Karpas-422 (cell line): ENCODE results near the gene PNMA6E. TPM values are rescaled to one million over a fixed set of nuclear protein-coding genes. Genes with fewer than 3 reads are reported as not detected.

Experiments
- DNase-seq: peaks from one replicate; pipeline ENCODE4 v3.0.0-alpha.2; 2015
- H2AFZ ChIP-seq: fragments of 200-600 bp; sonication (generic); 2 replicates; pipeline ENCODE4 v1.6.1; 2014; ENCODE audit warnings: antibody characterized with exemption, low read length, mixed read lengths
- H3K27ac ChIP-seq: fragments of 200-600 bp; sonication (generic); 2 replicates; pipeline ENCODE4 v1.5.1; 2014; ENCODE audit warnings: mild to moderate bottlenecking, low read length, moderate library complexity
- H3K27me3 ChIP-seq: fragments of 200-600 bp; sonication (generic); 2 replicates; pipeline ENCODE4 v1.6.1; 2014; ENCODE audit warnings: low read length, mixed read lengths
- H3K36me3 ChIP-seq: fragments of 200-600 bp; sonication (generic); 2 replicates; pipeline ENCODE4 v1.6.1; 2014; ENCODE audit warnings: low read length, mixed read lengths; ENCODE audit not compliant: insufficient read depth
- H3K4me1 ChIP-seq: fragments of 200-600 bp; sonication (generic); 2 replicates; pipeline ENCODE4 v1.6.1; 2014; ENCODE audit warnings: mild to moderate bottlenecking, low read length, mixed read lengths
- H3K4me2 ChIP-seq: fragments of 200-600 bp; sonication (generic); 2 replicates; pipeline ENCODE4 v1.6.1; 2014; ENCODE audit warnings: low read length, low read depth, mild to moderate bottlenecking; ENCODE audit not compliant: poor library complexity, severe bottlenecking
- H3K4me3 ChIP-seq: fragments of 200-600 bp; sonication (generic); 2 replicates; pipeline ENCODE4 v1.5.1; 2014; ENCODE audit warnings: mild to moderate bottlenecking, antibody characterized with exemption, low read length, mixed read lengths
- H3K79me2 ChIP-seq: fragments of 200-600 bp; sonication (generic); 2 replicates; pipeline ENCODE4 v1.6.1; 2014; ENCODE audit warnings: mild to moderate bottlenecking, low read length, mixed read lengths
- H3K9ac ChIP-seq: fragments of 200-600 bp; sonication (generic); 2 replicates; pipeline ENCODE4 v1.6.0; 2014; ENCODE audit warnings: low read length
- H3K9me2 ChIP-seq: fragments of 200-600 bp; sonication (generic), shearing (Covaris generic); replicated peaks from 2 replicates; pipeline ENCODE4 v1.6.0; 2014; ENCODE audit warnings: mild to moderate bottlenecking, low read length, moderate library complexity; ENCODE audit not compliant: insufficient read depth
- H3K9me3 ChIP-seq: fragments of 300-700, 200-600 bp; sonication (generic); 2 replicates; pipeline ENCODE4 v1.6.1; 2014; ENCODE audit warnings: low read length, mixed read lengths
- H4K20me1 ChIP-seq: fragments of 200-600 bp; sonication (generic); 2 replicates; pipeline ENCODE4 v1.6.1; 2014; ENCODE audit warnings: mild to moderate bottlenecking, antibody characterized with exemption, low read length, low read depth; ENCODE audit not compliant: insufficient read depth
- total RNA-seq: library from RNA; depleted of rRNA; stranded (reverse); fragments of >200 nt; shearing (Covaris generic); gene quantifications from 2 replicates; pipeline ENCODE4 v1.2.3, GENCODE V29; 2014; ENCODE audit warnings: low replicate concordance

Gene PNMA6E
- total RNA-seq, 1 experiment from 2014 or later: not detected

DNA sequence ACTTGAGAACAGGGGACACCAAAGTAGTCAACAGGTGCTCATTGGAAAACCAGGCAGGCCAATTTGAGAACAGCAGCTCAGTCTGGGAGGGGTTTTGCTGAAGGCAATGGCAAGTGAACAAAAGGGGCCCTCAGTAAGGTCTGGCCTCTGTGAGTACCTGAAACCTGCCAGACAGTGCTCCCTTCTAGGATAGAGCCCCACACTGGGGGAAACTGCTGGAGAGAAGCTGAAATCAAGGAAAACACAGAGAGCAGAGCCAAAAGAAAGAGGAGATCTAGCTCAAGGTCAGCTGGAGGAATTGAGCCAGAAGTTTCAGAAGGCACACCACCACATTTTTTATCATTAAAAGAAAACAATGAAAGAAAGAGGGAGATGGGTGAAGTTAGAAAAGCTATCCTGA lies 28.2 kb downstream of the PNMA6E start:
- H3K79me2 ChIP-seq: no peaks in the 10 kb centered on the region
- H3K9ac ChIP-seq: no peak overlapping the region
- H3K4me1 ChIP-seq: no peaks in the 10 kb centered on the region
- no peaks in the 10 kb centered on the region for H3K9me2 ChIP-seq
- H4K20me1 ChIP-seq: no peaks in the 10 kb centered on the region
- no peaks in the 10 kb centered on the region for H3K36me3 ChIP-seq
- no peak overlapping the region for H3K27ac ChIP-seq
- no peaks in the 10 kb centered on the region for H3K9me3 ChIP-seq
- no peak for DNase-seq
- no peak overlapping the region for H3K4me3 ChIP-seq
- no peak overlapping the region for H2AFZ ChIP-seq
- no peaks in the 10 kb centered on the region for H3K27me3 ChIP-seq
- H3K4me2 ChIP-seq: no peak overlapping the region

DNA sequence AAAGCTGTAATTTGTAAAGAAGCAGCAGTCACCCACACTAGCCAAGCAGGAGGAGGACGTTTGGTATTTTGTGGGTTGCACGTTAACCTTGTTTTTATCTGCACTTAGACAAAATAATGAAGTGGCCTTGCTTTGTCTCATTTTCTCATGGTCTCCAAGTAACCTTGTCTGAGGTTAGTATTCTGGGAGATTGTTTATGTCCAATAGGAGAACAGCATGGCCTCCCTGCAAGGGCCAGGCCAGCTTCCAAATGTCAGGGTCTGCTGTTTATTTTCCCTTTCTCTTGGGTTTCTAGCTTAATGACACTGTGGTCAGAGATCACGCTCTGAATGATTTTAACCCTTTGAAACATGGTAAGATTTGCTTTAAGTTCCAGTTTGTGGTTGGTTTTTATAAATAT lies 29.9 kb downstream of the PNMA6E start:
- H3K4me3 ChIP-seq: no peak overlapping the region
- H3K27ac ChIP-seq: no peak overlapping the region
- H3K27me3 ChIP-seq: no peaks in the 10 kb centered on the region

DNA sequence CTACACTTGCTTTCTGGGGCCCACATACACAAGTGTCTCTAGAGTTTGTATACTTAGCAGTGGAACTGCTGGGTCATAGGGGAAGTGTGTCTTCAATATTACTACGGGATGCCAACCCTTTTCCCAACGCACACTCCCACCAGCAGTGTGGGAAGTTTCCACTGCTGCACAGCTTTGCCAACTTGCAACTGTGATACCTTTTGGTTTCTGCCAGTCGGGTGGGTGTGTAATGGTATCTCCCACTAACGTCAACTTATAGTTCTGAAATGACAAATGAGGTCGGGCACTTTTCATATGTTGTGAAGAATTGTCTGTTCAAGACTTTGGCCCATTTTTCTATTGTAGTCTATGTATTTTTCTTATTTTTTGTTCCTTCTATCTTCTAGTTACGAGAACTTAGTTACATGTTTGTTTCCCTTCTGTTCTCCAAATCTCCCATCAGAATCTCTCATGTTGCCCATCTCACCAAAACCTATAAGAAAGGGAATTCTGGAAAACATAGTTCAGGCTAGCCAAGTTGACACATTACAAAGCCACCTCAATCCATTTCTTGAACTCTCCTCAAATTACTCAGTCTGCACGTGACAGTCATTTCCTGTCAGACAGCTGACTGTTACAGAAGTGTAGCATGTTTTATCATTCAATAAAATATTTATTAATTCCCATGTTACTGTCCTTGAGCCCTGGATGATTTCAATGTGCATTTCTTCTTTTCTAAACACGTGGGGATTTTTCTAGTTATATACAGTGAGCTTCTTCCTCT lies 30.7 kb downstream of the PNMA6E start:
- H2AFZ ChIP-seq: no peak overlapping the region
- no peak overlapping the region for H3K27ac ChIP-seq
- no peaks in the 10 kb centered on the region for H4K20me1 ChIP-seq
- no peak overlapping the region for H3K4me2 ChIP-seq
- H3K9me2 ChIP-seq: no peaks in the 10 kb centered on the region
- no peaks in the 10 kb centered on the region for H3K36me3 ChIP-seq
- no peaks in the 10 kb centered on the region for H3K27me3 ChIP-seq
- no peaks in the 10 kb centered on the region for H3K79me2 ChIP-seq
- no peaks in the 10 kb centered on the region for H3K4me1 ChIP-seq
- no peak overlapping the region for H3K4me3 ChIP-seq
- no peaks in the 10 kb centered on the region for H3K9me3 ChIP-seq
- no peak for DNase-seq
- H3K9ac ChIP-seq: no peak overlapping the region

More for the DNA sequence above, 29.9 kb downstream of the PNMA6E start:
- Histone ChIP-seq H3K9me2 (no peaks in the 10 kb centered on the region), H3K9me3 (no peaks in the 10 kb centered on the region), H3K36me3 (no peaks in the 10 kb centered on the region), H3K79me2 (no peaks in the 10 kb centered on the region), H3K4me2 (no peak overlapping the region), H3K4me1 (no peaks in the 10 kb centered on the region), H3K9ac (no peak overlapping the region), H4K20me1 (no peaks in the 10 kb centered on the region), H2AFZ (no peak overlapping the region)
- DNase-seq: no peak

DNA sequence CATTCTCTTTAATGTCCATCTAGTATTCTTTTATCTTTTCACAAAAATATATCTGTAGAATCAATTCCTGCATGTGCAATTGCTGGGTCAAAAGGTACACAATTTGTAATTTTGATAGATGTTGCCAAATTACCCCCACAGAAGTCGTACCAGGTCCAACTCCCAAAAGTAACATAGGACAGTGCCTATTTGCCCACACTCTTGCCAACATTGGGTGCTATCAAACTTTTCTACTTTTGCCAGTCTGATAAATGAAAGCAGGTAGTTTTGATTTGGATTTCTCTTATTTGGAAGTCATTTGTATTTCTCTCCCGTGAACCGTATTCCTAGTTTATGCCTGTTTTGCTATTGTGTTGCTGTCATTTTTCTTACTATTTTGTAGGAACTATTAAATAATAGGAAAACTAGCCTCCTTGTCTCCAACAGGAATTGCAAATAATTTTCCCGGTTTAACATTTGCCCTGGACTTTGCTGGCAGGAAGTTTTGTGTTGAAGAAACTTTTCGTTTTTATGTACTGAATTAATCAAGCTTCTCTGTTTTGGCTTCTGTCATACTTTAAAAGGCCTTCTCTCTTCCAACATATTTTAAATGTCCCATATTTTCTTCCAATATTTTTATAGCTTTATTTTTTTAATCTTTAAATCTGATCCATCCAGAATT lies 34.1 kb downstream of the PNMA6E start:
- Histone ChIP-seq H3K27ac (no peak overlapping the region), H3K36me3 (no peaks in the 10 kb centered on the region), H3K27me3 (no peaks in the 10 kb centered on the region), H3K4me2 (no peak overlapping the region), H4K20me1 (no peaks in the 10 kb centered on the region), H3K9ac (no peak overlapping the region), H3K9me2 (no peaks in the 10 kb centered on the region), H3K79me2 (no peaks in the 10 kb centered on the region), H3K4me1 (no peaks in the 10 kb centered on the region), H3K4me3 (no peak overlapping the region), H2AFZ (no peak overlapping the region), H3K9me3 (no peaks in the 10 kb centered on the region)
- no peak for DNase-seq

DNA sequence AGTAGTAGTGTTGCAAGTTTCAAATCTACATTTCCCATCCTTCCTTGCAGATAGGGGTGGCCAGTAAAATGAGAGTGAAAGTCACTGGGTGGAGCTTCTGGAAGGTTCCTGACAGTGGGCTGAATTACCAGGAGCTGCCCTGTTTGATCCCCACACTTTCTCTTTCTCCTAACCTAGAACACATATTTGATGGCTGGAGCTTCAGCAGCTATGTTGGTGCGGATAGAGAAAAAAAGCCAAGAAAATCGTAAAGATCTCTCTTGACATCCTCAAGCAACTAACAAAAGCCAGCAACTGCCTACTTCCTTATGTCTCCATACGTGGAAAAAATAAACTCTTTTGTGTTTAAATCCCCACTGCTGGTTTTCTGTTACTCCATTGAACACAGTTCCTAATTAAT lies 35.0 kb downstream of the PNMA6E start:
- no peaks in the 10 kb centered on the region for H3K9me2 ChIP-seq
- H3K79me2 ChIP-seq: no peaks in the 10 kb centered on the region
- H3K27me3 ChIP-seq: no peaks in the 10 kb centered on the region
- H3K27ac ChIP-seq: no peak overlapping the region
- no peaks in the 10 kb centered on the region for H3K36me3 ChIP-seq
- no peak overlapping the region for H3K4me3 ChIP-seq
- DNase-seq: no peak
- no peak overlapping the region for H3K9ac ChIP-seq
- H3K4me2 ChIP-seq: no peak overlapping the region
- H3K9me3 ChIP-seq: no peaks in the 10 kb centered on the region
- H2AFZ ChIP-seq: no peak overlapping the region
- no peaks in the 10 kb centered on the region for H3K4me1 ChIP-seq
- H4K20me1 ChIP-seq: no peaks in the 10 kb centered on the region

DNA sequence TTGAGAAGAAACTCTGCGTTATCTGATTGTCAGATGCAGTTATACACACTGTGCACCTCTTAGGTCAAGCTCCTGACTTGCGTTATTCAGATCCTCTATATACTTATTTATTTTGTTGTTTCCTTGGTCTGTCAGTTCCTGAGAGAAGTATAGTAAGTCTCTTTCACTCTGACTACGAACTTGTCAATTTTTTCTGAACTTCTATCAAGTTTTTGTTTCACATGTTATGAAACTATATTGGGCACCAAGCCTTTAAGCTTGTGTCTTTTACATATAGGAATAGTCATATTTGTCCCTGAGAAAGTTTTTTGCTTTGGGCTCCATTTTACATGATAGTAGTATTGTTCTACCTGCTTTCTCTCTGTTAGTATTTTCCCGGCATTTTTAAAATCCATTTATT lies 35.5 kb downstream of the PNMA6E start:
- H3K9ac ChIP-seq: no peak overlapping the region
- H3K27ac ChIP-seq: no peak overlapping the region
- no peak overlapping the region for H3K4me2 ChIP-seq
- H3K79me2 ChIP-seq: no peaks in the 10 kb centered on the region
- H3K36me3 ChIP-seq: no peaks in the 10 kb centered on the region
- no peaks in the 10 kb centered on the region for H4K20me1 ChIP-seq
- no peaks in the 10 kb centered on the region for H3K4me1 ChIP-seq
- H3K4me3 ChIP-seq: no peak overlapping the region
- no peaks in the 10 kb centered on the region for H3K9me2 ChIP-seq
- no peaks in the 10 kb centered on the region for H3K9me3 ChIP-seq
- H2AFZ ChIP-seq: no peak overlapping the region
- no peaks in the 10 kb centered on the region for H3K27me3 ChIP-seq
- DNase-seq: no peak

DNA sequence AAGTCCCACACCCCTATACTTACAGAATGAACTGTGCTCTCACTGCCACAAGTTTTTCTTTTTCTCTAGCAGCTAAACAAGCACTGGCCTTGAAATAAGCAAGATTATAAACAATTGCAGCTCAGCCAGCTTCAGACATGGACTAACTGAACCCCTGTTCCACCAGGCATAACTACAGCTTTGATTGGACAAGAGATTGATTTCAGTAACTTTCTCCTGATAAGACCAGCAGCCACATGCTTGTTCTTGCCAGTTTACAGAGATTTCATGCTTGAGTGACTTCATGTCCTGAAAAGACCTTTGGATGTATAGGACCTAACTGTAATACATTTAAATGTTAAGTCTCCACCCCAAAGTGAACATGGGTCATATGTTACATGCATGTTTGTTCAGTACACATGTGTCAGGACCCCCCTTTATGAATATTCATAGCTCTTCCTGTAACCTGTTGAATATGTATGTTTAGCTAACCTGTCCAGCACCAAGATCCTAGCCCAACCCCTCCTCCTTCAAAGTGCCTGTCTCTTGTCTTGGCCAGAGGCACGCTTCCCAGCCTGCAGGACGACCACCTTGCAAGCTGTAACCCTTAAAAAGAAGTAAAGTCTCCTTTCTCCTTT lies 39.3 kb downstream of the PNMA6E start:
- no peaks in the 10 kb centered on the region for H4K20me1 ChIP-seq
- no peak for DNase-seq
- H3K27ac ChIP-seq: no peak overlapping the region
- no peaks in the 10 kb centered on the region for H3K36me3 ChIP-seq
- no peak overlapping the region for H3K9ac ChIP-seq
- H3K4me1 ChIP-seq: no peaks in the 10 kb centered on the region
- H3K4me3 ChIP-seq: no peak overlapping the region
- no peaks in the 10 kb centered on the region for H3K27me3 ChIP-seq
- no peak overlapping the region for H3K4me2 ChIP-seq
- no peaks in the 10 kb centered on the region for H3K79me2 ChIP-seq
- no peaks in the 10 kb centered on the region for H3K9me2 ChIP-seq
- no peak overlapping the region for H2AFZ ChIP-seq
- H3K9me3 ChIP-seq: no peaks in the 10 kb centered on the region

DNA sequence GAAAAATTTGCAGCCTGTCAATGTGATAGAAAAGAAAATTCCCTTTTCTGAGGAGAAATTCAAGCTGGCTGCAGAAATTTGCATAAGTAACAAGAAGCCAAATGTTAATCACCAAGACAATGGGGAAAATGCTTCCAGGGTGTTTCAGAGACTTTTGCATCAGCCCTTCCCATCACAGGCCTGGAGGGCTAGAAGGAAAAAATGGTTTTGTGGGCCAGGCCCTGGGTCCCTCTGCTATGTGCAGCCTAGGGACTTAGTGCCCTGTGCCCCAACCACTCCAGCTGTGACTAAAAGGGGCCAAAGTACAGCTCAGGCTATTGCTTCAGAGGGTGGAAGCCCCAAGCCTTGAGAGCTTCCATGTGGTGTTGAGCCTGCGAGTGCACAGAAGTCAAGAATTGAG lies 43.3 kb downstream of the PNMA6E start:
- Histone ChIP-seq H3K4me2 (no peak overlapping the region), H3K4me1 (no peaks in the 10 kb centered on the region), H3K27ac (no peak overlapping the region), H3K79me2 (no peaks in the 10 kb centered on the region), H4K20me1 (no peaks in the 10 kb centered on the region), H3K9me2 (no peaks in the 10 kb centered on the region), H3K9me3 (no peaks in the 10 kb centered on the region), H3K27me3 (no peaks in the 10 kb centered on the region), H2AFZ (no peak overlapping the region), H3K4me3 (no peak overlapping the region), H3K36me3 (no peaks in the 10 kb centered on the region), H3K9ac (no peak overlapping the region)
- no peak for DNase-seq
